Activated T-cell treated with anti-CD3 and anti-CD28 coated beads, Interleukin-2, amount 50 U/mL, for 1 hour (primary cell): ENCODE measurements around the gene HELZ.
"Not testable (repeated sequence)": the region's sequence is repeated elsewhere in the genome, so short reads cannot be mapped to it uniquely, and the experiment has no call there.

ENCODE experiments used
- DNase-seq: peaks from one replicate; pipeline ENCODE4 v3.0.0-alpha.2; 2020

Gene HELZ

GRCh38 chr17:67262435-67263117 lies 17.6 kb upstream of the HELZ start:
- no peak for DNase-seq

GRCh38 chr17:67260170-67260987 lies 15.4 kb upstream of the HELZ start:
- DNase-seq = no peak

GRCh38 chr17:67258821-67259468 lies 13.9 kb upstream of the HELZ start:
- no peak for DNase-seq

DNA sequence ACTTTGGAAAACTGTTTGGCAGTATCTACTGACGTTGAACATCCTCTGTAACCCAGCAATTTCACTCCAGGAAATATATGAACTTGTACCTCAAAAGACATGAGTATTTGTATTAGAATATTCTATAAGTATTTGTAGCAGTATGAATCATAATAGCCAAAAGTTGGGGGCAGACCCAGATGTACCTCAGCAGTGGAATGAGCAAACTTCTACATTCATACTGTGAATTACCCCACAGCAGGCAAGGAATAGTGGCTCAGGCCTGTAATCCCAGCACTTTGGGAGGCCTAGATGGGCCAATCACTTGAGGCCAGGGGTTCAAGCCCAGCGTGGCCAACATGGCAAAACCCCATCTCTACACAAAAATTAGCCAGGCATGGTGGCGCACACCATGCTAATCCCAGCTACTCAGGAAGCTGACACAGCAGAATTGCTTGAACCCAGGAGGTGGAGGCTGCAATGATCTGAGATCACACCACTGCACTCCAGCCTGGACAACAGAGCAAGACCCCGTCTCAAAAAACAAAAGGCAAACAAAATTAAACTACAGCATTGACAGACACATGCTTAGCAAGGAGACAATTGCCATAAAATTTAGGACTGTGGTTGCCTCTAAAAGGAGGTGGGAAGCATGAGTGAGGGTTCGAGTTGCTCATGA lies 11.2 kb upstream of the HELZ start:
- DNase-seq = no peak

DNA sequence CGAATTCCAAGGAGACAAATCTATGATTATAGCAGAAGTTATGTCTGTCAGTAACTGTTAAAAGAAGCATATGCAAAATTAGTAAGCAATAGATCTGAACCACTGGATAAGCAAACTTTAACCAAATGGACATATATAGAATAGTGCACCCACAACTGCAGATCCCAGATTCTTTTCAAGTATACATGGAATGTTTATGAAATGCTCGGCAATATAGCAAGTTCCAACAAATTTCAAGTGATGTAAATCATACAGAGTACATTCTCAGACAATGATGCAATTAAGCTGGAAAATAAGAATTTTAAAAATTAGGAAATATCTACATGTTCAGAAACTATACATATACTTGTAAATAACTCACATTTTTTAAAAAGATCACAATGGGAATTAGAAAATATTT lies 8.4 kb upstream of the HELZ start:
- DNase-seq = no peak

- not testable (repeated sequence) for DNase-seq
Measured at GRCh38 chr17:67251586-67251985, 6.6 kb upstream of the HELZ start.

- no peak for DNase-seq
Measured at GRCh38 chr17:67248291-67248690, 3.3 kb upstream of the HELZ start.

- no peak for DNase-seq
Measured at GRCh38 chr17:67247416-67247900, 2.5 kb upstream of the HELZ start.

- peak; percentile 50 for DNase-seq
Measured at GRCh38 chr17:67246653-67247415, 1.8 kb upstream of the HELZ start.

DNA sequence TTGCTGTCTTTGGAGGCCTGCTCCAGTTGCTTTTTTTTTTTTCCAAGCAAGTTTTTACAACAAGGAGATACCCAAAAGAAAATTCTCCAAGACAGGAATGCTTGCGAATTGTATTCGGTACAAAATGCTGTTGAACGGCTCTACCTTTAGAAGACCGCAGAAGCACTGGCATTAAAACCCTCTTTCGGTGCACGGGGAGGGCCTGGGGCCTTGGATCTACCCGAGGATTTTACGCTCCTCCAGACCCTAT lies 1.3 kb upstream of the HELZ start:
- DNase-seq = no peak

DNA sequence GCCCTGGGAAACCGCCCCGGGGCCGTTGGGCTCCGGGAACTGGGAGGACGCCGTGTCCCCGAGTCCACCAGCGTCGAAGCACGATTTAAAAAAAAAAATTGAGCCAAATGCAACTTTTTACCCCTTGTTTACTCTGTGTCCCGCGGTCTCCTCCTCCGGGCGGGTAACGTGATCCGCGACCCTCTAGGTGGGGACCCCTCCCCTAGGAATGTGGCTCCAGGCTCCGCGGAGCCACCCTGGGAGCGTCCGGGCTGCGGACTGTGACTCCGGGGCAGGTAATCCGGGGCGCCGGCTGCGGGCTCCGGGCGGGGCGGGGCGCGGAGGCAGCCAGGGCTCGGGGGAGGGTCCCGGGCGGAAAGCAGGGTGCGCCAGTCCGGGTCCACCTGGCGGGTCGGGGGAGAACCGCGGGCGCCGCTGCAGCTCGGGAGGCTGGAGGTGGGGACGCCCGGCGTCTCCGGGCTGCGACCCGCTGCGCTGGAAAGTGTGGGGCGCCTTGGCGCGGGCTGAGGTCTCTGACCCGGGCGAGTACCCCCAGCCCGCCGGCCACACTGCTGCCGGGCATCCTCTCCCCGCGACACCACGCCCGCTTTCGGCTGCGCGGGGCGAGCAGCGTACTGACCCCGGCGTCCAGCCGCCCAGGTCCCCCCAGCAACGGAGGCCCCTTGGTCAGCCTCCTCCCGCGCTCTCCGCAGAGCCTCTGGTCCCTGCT lies 852 bp upstream of the HELZ start:
- DNase-seq = peak; percentile 62

DNA sequence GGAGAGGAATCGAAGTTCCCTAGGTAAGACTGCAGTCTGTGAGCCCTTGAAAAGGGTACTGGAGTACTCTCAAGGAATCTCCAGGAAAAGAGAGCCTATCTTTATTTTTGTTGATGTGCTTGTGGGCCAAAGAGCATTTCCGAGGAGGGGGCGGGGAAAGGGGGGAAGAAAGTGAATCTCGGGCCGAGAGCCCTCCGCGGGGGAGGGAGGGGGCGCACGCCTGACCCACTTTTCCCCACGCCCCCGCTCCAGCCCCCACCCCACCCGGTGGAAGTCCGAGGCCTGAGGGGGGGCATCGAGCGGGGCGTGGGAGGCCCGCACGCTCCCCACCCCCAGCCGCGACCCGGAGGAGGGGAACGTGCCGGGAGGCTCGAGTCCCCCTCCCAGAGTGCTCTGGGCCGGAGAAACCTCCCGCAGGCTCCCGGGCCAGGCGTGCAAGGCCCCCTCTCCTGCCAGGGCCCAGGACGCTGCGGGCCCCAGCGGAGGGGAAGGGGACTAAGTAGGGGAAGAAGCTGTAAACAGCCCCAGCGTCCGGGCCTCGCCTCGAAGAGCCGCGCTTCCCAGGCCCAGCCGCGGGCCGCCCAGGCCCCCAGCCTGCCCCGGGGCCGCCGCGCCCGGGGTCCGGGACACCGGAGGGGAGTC lies 444 bp downstream of the HELZ start:
- DNase-seq = no peak

DNA sequence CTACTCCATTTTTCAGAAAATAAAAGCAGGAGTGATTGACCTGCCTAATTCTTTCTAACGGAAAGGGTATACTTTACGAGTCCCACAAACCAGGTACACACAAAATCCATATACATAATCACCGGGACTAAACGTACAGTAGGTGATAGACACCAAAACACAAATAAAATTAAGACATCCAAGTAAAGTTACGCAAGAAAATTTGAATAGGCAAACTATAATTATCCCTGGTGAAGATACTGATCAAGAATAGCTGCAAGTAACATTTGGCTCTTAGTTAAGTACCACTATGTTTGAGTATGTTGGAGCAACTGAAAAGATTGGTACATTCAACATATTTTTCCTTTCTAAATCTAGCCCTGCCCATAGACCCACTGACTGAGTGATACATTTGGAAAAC lies 1.7 kb downstream of the HELZ start:
- DNase-seq = no peak

- no peak for DNase-seq
Measured at GRCh38 chr17:67241719-67242341, 3.2 kb downstream of the HELZ start.

DNA sequence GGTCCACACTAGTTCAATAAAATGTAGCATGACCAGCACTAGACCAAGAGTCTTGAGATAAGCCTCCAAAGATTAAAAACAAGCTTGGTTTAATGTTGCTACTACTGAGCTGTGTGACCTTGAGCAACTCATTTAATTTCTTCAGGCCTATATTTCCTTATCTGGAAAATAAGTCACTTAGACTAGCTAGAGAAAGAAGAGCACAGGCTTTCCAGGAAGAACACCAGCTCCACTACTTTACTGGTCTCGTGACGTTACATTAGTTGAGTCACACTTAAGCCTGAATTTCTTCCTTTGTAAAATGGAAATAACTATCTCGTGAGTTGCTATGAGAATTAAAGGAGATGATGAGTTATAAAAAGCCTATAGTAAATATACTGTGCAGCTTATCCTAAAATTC lies 5.4 kb downstream of the HELZ start:
- no peak for DNase-seq

GRCh38 chr17:67238991-67239390 lies 6.0 kb downstream of the HELZ start:
- DNase-seq = no peak

DNA sequence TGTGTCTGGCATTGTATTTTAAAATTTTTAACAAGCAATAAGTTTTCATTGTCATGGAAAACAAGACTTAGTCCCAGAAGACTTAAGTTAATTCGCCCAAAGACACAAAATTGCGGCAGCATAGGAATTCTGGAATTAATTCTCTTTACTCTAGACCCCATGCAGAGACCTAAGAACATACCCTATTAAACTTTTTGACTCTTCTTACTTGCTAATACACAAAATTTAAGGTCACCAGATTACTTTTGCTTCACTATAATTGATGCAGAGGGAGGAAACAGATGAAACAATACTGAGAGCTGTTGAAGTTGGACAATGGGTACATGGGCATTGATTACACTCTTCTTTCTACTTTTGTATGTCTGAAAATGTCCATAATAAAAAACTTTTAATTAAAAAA lies 12.6 kb downstream of the HELZ start:
- DNase-seq = no peak

DNA sequence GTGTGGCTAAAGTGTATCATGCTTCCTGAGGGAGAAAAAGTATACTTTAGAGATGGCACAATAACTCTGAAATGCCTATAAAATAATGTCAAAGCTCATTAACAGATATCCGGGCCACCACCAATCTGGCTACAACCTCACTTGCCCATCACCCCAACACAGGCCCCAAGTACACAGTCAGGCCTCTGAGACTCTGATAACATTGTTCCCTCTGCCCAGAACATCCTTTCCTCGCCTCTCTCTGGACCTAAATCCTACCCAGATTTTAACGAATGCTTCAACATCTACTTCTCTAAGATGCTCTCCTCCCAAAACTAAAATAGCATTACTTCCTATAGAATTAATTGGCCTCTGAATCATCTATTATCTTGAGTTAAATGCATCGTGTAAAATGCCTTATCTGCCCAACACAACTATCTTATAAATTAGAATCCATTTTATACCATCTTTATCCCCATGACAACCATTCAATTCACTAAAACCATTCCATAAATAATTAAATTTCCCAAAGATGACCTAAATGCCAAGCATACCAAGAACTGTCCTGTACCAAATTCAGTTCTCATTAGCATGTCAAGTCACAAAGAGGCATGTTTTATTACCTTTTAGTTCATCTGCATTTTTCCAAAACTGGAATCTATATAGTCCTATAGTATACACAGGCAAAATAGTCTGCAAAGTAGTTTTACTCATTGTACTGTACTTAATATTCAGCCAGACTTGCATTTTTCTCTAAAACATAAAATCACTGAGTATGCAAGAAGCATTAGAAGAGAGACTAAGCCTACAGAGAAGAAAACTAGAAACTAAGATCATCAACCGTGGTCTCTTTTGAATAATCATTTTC lies 15.7 kb downstream of the HELZ start:
- no peak for DNase-seq

DNA sequence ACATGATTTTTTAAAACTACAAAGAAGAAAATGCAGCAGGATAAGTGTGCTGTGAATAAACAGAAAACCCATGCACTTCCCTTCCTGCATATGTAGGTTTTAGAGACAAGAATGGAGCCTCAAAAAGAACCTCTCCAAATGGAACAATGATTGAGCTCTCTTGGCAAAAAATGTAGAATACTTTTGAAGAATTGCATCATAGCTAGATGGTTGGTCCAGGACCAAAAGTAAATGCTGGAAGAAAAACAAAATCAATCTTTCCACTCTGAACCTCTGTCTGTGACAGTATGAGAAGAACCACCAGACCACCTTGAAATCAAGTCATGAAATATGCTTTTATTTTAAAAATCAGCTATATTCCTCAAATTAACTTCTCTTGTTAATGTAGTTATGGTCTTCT lies 17.5 kb downstream of the HELZ start:
- DNase-seq = no peak

- DNase-seq = no peak
Measured at GRCh38 chr17:67225316-67225715, 19.7 kb downstream of the HELZ start.
